ENCODE data around the gene PSMB3.
"Not testable (repeated sequence)": the region's sequence is repeated elsewhere in the genome, so short reads cannot be mapped to it uniquely, and the experiment has no call there.

PSMB3 gene

DNA sequence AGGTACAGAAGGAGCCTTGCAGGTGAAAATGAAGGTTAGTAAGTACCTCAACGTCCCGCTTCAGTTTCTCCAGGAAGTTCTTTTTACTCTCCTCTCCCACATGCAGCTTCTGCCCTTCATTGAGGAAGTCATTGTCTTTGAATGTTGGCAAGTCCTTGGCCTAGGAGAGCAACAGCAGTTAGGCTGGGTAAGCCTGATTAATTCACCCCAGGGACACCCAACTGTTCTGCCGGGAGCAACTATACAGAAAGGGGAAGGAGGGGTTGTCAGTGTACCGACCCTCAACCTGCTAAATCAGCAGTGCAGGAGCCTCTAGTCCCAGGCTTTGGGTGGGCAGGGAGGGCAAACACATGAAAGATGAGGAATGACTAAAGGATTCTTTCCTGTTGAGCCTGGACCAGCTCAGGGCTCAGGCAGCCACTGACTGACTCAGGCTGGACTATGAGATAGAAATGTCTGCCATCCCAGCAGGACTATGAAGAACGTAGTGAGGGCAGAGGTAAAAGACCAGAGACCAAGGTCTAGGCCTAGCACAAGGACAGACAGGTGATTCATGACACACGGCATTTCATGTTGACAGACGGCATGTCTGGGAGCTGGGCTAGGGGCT lies 25.2 kb downstream of the PSMB3 start:
- no peaks in the 10 kb centered on the region for H3K9me3 Mint-ChIP-seq
- H3K4me3 Mint-ChIP-seq = no peak overlapping the region
- H3K36me3 Mint-ChIP-seq (ENCODE audit: low read depth) = peaks cover 69% of the 10 kb centered on the region
- H3K27ac Mint-ChIP-seq = no peak overlapping the region
- TF ChIP-seq, protein P1, sequence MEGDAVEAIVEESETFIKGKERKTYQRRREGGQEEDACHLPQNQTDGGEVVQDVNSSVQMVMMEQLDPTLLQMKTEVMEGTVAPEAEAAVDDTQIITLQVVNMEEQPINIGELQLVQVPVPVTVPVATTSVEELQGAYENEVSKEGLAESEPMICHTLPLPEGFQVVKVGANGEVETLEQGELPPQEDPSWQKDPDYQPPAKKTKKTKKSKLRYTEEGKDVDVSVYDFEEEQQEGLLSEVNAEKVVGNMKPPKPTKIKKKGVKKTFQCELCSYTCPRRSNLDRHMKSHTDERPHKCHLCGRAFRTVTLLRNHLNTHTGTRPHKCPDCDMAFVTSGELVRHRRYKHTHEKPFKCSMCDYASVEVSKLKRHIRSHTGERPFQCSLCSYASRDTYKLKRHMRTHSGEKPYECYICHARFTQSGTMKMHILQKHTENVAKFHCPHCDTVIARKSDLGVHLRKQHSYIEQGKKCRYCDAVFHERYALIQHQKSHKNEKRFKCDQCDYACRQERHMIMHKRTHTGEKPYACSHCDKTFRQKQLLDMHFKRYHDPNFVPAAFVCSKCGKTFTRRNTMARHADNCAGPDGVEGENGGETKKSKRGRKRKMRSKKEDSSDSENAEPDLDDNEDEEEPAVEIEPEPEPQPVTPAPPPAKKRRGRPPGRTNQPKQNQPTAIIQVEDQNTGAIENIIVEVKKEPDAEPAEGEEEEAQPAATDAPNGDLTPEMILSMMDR (IDR thresholded peaks at IDR 0.05; ENCODE audit: unreplicated experiment in 3 of 3) = no peak
- no peaks in the 10 kb centered on the region for H3K4me1 Mint-ChIP-seq
- no peaks in the 10 kb centered on the region for H3K27me3 Mint-ChIP-seq (ENCODE audit: low read depth)

DNA sequence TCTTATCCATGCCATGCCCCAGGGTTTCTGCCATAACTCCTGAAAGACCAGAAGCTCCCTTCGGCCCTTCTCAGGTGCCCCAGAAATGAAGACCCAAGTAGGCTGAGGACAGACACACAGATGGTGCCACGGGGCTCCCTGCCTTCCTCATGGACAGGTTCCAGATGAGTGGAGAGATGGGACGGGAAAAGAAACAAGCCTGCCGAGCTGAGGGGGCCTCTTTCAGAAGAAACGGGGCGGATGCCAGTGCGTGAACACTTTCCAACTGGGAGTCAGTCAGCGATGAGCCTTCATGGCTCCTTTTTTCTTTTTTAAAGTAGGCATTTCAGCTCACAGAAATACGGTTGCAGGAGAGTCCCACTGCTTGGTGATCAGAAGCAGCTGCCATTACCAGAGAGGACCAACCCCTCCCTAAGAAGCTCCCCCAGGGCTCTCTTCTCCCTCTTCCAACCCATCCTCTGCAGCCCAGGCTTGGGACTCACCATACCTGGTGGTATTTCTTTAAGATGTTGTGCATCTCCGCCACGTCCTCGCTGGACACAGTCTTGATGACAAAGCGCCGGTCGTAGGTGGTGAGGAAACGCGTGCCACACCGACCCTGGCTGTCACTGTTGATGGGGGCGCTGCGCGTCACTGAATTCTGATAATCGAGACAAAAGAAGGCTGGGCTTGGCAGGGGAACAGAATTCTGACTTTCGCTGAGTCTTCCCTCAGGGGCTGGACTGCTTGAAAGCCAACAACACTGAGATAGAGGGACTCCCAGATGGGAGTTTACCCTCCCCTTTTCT lies 27.6 kb downstream of the PSMB3 start:
- Mint-ChIP-seq H3K4me3 (no peak overlapping the region), H3K27ac (no peak overlapping the region), H3K27me3 (ENCODE audit: low read depth) (no peaks in the 10 kb centered on the region), H3K36me3 (ENCODE audit: low read depth) (peaks cover 70% of the 10 kb centered on the region), H3K9me3 (no peaks in the 10 kb centered on the region), H3K4me1 (no peaks in the 10 kb centered on the region)
- TF ChIP-seq, protein P1 (IDR thresholded peaks at IDR 0.05; ENCODE audit: unreplicated experiment in 3 of 3) = no peak

DNA sequence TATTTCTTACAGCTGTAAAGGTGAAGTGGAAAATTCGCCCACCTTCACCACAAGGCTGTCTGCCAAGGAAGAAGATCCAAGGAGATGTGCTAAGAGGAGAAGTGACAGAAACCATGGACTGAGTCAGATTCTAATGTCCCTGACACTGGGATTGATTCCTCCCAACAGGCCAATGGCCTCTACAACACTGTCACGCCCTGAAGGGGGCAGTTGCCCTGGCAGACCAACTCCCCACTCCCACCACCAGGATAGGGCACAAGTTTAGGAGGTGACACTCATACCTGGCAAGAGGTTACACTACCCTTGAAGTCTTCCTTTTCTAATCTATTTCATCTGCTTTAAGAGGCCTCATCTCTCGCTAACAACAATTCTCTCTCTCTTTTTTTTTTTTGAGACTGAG lies 30.7 kb downstream of the PSMB3 start:
- H3K27ac Mint-ChIP-seq = no peak overlapping the region
- peaks cover 61% of the 10 kb centered on the region for H3K36me3 Mint-ChIP-seq (ENCODE audit: low read depth)
- no peaks in the 10 kb centered on the region for H3K27me3 Mint-ChIP-seq (ENCODE audit: low read depth)
- no peaks in the 10 kb centered on the region for H3K4me1 Mint-ChIP-seq
- TF ChIP-seq, protein P1 (IDR thresholded peaks at IDR 0.05; ENCODE audit: unreplicated experiment in 3 of 3) = no peak
- no peaks in the 10 kb centered on the region for H3K9me3 Mint-ChIP-seq
- H3K4me3 Mint-ChIP-seq = no peak overlapping the region

DNA sequence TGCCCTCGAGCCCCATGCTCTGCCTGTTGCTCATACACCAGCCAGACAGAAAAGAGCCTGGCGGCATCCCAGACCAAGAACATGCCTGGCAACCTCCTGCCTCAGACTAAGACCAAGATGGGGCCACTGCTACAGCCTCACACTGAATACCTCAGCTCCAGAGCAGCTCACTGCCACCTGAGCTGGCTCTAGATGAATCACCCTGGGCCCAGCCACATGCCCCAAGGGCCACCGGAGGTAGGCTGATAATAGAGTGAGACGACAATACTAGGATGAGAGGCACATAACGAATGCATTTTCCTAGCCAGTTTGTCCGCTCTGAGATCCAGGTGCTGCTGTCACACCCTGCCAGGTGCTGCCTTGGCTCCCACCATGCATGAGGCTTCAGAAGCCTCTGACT lies 33.8 kb downstream of the PSMB3 start:
- H3K27ac Mint-ChIP-seq = no peak overlapping the region
- no peak overlapping the region for H3K4me3 Mint-ChIP-seq
- no peaks in the 10 kb centered on the region for H3K27me3 Mint-ChIP-seq (ENCODE audit: low read depth)
- peaks cover 32% of the 10 kb centered on the region for H3K36me3 Mint-ChIP-seq (ENCODE audit: low read depth)
- TF ChIP-seq, protein P1 (IDR thresholded peaks at IDR 0.05; ENCODE audit: unreplicated experiment in 3 of 3) = no peak
- H3K9me3 Mint-ChIP-seq = no peaks in the 10 kb centered on the region
- H3K4me1 Mint-ChIP-seq = peaks cover 10% of the 10 kb centered on the region

DNA sequence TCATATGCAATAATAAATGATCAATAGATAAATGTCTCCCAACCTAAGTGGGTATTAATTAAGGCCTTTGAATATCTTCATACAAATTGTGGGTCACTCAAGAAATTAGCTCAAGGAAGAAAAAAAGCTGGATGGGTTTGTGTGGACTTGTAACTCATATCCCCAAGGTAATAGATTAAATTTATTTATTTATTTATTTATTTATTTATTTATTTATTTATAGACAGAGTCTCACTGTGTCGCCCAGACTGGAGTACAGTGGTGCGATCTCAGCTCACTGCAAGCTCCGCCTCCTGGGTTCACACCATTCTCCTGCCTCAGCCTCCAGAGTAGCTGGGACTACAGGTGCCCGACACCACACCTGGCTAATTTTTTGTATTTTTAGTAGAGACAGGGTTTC lies 35.5 kb downstream of the PSMB3 start:
- H3K4me3 Mint-ChIP-seq; H3K27me3 Mint-ChIP-seq (ENCODE audit: low read depth); H3K9me3 Mint-ChIP-seq; H3K27ac Mint-ChIP-seq: not testable (repeated sequence)
- peaks cover 10% of the 10 kb centered on the region for H3K4me1 Mint-ChIP-seq
- peaks cover 38% of the 10 kb centered on the region for H3K36me3 Mint-ChIP-seq (ENCODE audit: low read depth)

DNA sequence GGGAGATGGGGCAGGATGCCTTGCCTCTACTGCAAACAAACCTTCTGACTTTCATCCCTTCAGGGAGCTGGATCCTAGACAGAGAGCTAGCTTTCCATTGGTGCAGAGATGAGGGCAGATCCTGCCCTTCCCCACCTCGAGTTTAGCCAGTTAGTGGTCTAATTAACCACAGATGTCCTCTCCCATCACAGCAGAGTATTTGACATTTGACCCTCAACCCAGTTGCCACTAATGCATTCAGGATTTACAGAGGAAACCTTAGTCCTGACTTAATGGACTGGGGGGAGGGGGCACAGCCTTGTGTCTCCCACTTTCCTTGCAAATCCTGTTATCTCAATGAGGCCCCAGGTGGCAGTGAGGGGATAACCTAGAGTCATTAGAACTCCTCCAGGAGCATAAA lies 36.6 kb downstream of the PSMB3 start:
- TF ChIP-seq, protein P1 (IDR thresholded peaks at IDR 0.05; ENCODE audit: unreplicated experiment in 3 of 3) = no peak
- no peaks in the 10 kb centered on the region for H3K9me3 Mint-ChIP-seq
- no peaks in the 10 kb centered on the region for H3K27me3 Mint-ChIP-seq (ENCODE audit: low read depth)
- H3K4me3 Mint-ChIP-seq = no peak overlapping the region
- H3K4me1 Mint-ChIP-seq = peaks cover 10% of the 10 kb centered on the region
- H3K36me3 Mint-ChIP-seq (ENCODE audit: low read depth) = peaks cover 38% of the 10 kb centered on the region
- H3K27ac Mint-ChIP-seq = peak overlapping the region in 2 of 3 experiments; percentile 16 to 31

DNA sequence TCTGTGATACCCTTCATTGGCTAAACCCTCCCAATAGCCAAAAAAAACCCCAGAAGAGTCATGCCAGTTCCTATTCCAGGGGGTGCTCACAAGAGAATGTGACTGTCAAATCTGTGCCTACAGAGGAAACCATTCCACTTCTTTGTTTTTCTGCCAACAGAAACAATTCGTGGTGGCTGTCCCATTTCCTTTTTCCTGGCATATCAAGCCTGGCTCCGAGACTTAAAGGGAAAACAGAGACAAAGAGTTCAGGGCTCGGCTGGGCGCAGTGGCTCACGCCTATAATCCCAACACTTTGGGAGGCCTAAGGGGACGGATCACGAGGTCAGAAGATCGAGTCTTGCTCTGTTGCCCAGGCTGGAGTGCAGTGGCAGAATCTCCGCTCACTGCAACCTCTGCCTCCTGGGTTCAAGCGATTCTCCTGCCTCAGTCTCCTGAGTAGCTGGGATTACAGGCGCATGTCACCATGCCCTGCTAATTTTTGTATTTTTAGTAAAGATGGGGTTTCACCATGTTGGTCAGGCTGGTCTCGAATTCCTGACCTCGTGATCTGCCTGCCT lies 37.7 kb downstream of the PSMB3 start:
- Mint-ChIP-seq H3K4me1 (peaks cover 10% of the 10 kb centered on the region), H3K36me3 (ENCODE audit: low read depth) (peaks cover 36% of the 10 kb centered on the region), H3K27ac (peak overlapping the region in 2 of 3 experiments; percentile 16 to 31)
- H3K4me3 Mint-ChIP-seq; H3K9me3 Mint-ChIP-seq; H3K27me3 Mint-ChIP-seq (ENCODE audit: low read depth): not testable (repeated sequence)
